BJ (cell line): Measurements from ENCODE around the gene TSEN34. TPM values are rescaled to one million over a fixed set of nuclear protein-coding genes. Genes with fewer than 3 reads are reported as not detected.
"Not testable (repeated sequence)": the region's sequence is repeated elsewhere in the genome, so short reads cannot be mapped to it uniquely, and the experiment has no call there.

Experiments
- CTCF ChIA-PET: fragments of 350-600 bp; formaldehyde crosslinking; extraction: SDS; loops from one replicate; lab custom pipeline; 2021; ENCODE audit warnings: antibody characterized with exemption, inconsistent platforms; lab: Yijun Ruan, JAX
- POLR2A ChIA-PET: fragments of 300-600 bp; sonication (Branson Sonifier 250); formaldehyde crosslinking; extraction: SDS; loops from one replicate; lab custom pipeline; 2021; ENCODE audit warnings: antibody characterized with exemption; lab: Charles Lee
- DNase-seq: peaks from one replicate; pipeline ENCODE4 v3.0.0-alpha.2; 2011; ENCODE audit warnings: low read depth
- H3K27me3 ChIP-seq: 2 replicates; pipeline ENCODE4 v1.6.0; 2011; ENCODE audit warnings: low read length; ENCODE audit not compliant: control insufficient read depth, insufficient read depth
- H3K36me3 ChIP-seq: 2 replicates; pipeline ENCODE4 v1.5.1; 2011; ENCODE audit warnings: low read length; ENCODE audit not compliant: control insufficient read depth, insufficient read depth
- H3K4me3 ChIP-seq: 2 replicates; pipeline ENCODE4 v1.5.1; 2011; ENCODE audit warnings: low read depth, mild to moderate bottlenecking, control low read depth, low read length
- polyA plus RNA-seq: library from polyadenylated mRNA; depleted of rRNA; stranded (reverse); fragments of >200 nt; gene quantifications from 2 replicates; pipeline ENCODE4 v1.2.3, GENCODE V29; 2011
- TF ChIP-seq, protein P1 (sequence below): IDR thresholded peaks from 2 replicates; pipeline ENCODE4 v1.5.1; 2011; ENCODE audit warnings: low read depth, mild to moderate bottlenecking, control low read depth, inconsistent platforms, low read length, moderate library complexity; ENCODE audit not compliant: insufficient read depth

The TSEN34 gene
- polyA plus RNA-seq, 1 experiment, result 53.9 TPM

GRCh38 chr19:54165222-54165621 is 25.9 kb upstream of the TSEN34 start:
- Histone ChIP-seq H3K36me3 (no peaks in the 10 kb centered on the region), H3K4me3 (no peak overlapping the region), H3K27me3 (no peaks in the 10 kb centered on the region)
- ChIA-PET POLR2A (no interaction called here), CTCF (interaction anchor here (1.5 kb wide), 1 partner anchor 101 kb away, joined by 4 read pairs; no protein-coding TSS in a partner anchor)
- TF ChIP-seq, protein P1, sequence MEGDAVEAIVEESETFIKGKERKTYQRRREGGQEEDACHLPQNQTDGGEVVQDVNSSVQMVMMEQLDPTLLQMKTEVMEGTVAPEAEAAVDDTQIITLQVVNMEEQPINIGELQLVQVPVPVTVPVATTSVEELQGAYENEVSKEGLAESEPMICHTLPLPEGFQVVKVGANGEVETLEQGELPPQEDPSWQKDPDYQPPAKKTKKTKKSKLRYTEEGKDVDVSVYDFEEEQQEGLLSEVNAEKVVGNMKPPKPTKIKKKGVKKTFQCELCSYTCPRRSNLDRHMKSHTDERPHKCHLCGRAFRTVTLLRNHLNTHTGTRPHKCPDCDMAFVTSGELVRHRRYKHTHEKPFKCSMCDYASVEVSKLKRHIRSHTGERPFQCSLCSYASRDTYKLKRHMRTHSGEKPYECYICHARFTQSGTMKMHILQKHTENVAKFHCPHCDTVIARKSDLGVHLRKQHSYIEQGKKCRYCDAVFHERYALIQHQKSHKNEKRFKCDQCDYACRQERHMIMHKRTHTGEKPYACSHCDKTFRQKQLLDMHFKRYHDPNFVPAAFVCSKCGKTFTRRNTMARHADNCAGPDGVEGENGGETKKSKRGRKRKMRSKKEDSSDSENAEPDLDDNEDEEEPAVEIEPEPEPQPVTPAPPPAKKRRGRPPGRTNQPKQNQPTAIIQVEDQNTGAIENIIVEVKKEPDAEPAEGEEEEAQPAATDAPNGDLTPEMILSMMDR, result no peak
- no peak for DNase-seq

GRCh38 chr19:54168174-54168917 is 22.8 kb upstream of the TSEN34 start:
- POLR2A ChIA-PET, result no interaction called here
- no peak for DNase-seq
- TF ChIP-seq, protein P1, result peak; percentile 91
- Histone ChIP-seq H3K36me3 (no peaks in the 10 kb centered on the region), H3K4me3 (no peak overlapping the region), H3K27me3 (no peaks in the 10 kb centered on the region)
- CTCF ChIA-PET, result interaction anchor here (0.6 to 2.2 kb wide), 15 partner anchors 9 to 223 kb away, joined by 3 to 12 read pairs (median 5); partner anchors contain the start of genes LENG1, MBOAT7 and TSEN34

GRCh38 chr19:54169149-54169740 is 21.9 kb upstream of the TSEN34 start:
- Histone ChIP-seq H3K27me3 (no peaks in the 10 kb centered on the region), H3K36me3 (no peaks in the 10 kb centered on the region; the same call in none of the 2 replicates), H3K4me3 (no peak overlapping the region)
- no peak for DNase-seq
- ChIA-PET CTCF (interaction anchor here (0.6 to 2.4 kb wide), 16 partner anchors 8 to 222 kb away, joined by 3 to 11 read pairs (median 4); partner anchors contain the start of genes LENG1, MBOAT7 and TSEN34), POLR2A (no interaction called here)
- TF ChIP-seq, protein P1, result no peak

- H3K36me3 ChIP-seq, H3K27me3 ChIP-seq, POLR2A ChIA-PET, H3K4me3 ChIP-seq, DNase-seq: not testable (repeated sequence)
- CTCF ChIA-PET, result interaction anchor here (1.0 to 2.4 kb wide), 3 partner anchors 10 to 17 kb away, joined by 4 to 9 read pairs (median 7); partner anchors contain the start of genes LENG1 and MBOAT7
Observed at GRCh38 chr19:54171736-54172431, 19.2 kb upstream of the TSEN34 start.

DNA sequence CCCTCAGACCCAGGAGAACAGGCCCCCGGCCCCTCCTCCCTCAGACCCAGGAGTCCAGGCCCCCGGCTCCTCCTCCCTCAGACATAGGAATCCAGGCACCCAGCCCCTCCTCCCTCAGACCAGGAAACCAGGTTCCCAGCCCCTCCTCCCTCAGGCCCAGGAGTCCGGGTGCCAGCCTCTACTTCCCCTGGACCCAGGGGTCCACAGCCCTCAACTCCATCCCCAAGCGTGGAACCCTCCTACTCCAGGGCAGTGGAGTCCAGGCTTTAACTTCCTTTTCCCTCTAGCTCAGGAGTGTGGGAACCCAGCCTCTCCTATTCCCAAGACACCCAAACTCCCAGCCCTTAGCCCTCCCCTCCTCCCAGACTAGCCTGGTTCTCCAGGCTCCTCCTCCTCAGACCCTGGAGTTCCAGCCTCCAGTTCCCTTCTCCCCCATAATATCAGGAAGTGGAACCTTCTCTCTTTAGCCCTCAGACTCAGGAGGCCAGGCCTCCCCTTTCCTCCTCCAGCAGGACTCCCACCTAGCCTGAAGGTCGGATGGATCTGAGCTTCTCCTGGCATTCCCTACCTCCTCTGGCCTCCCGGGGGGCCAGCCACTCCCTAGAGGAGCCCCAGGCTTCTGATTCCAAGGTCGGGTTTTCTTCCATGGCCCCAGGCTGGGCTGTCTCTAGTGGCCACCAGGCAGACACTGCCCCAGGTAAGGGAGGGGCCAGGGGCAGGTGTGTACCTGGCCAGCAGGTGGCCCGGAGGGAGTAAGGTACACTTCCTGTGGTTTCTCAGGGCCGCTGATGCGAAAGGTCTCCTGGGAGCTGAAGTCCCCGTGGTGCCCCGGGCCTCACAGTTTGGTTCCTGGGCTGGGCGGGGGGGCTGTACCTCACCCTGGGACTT is 18.4 kb upstream of the TSEN34 start, which contains the start of gene TMC4:
TSS of gene TMC4 (minus strand) at position 690 of the 888 bp plus-strand sequence. CDS start at position 647, 43 bp downstream.
- TF ChIP-seq, protein P1, result no peak
- ChIA-PET CTCF (interaction anchor here (2.2 kb wide), 1 partner anchor 13 kb away, joined by 7 read pairs; the partner anchor contains the start of gene LENG1), POLR2A (interaction anchor here (0.6 kb wide), 1 partner anchor 261 kb away, joined by 7 read pairs; no protein-coding TSS in a partner anchor)
- H3K27me3 ChIP-seq, result no peaks in the 10 kb centered on the region
- no peak for DNase-seq
- peaks cover 7% of the 10 kb centered on the region for H3K36me3 ChIP-seq
- no peak within 1 kb of the TSS for H3K4me3 ChIP-seq
